Dermis microvascular lymphatic vessel endothelial cell (primary cell): ENCODE results near the gene UQCR11. TPM values are rescaled to one million over a fixed set of nuclear protein-coding genes. Genes with fewer than 3 reads are reported as not detected.

ENCODE experiments used
- DNase-seq, 2 donors: peaks; one replicate each; pipeline versions ENCODE4 v3.0.0 to v3.0.0-alpha.2; 2010; ENCODE audit warnings: low read depth in 2 of 2
- total RNA-seq: library from RNA; depleted of rRNA; stranded (reverse); fragments of >200 nt; gene quantifications from 2 replicates; pipeline ENCODE4 v1.2.1, GENCODE V29; 2014

Gene UQCR11
- total RNA-seq, 1 donor from 2014 or later, result 82.4 TPM

- DNase-seq, result peak; percentile 75 to 90
Measured at GRCh38 chr19:1592024-1592754, 13.1 kb downstream of the UQCR11 start.

DNA sequence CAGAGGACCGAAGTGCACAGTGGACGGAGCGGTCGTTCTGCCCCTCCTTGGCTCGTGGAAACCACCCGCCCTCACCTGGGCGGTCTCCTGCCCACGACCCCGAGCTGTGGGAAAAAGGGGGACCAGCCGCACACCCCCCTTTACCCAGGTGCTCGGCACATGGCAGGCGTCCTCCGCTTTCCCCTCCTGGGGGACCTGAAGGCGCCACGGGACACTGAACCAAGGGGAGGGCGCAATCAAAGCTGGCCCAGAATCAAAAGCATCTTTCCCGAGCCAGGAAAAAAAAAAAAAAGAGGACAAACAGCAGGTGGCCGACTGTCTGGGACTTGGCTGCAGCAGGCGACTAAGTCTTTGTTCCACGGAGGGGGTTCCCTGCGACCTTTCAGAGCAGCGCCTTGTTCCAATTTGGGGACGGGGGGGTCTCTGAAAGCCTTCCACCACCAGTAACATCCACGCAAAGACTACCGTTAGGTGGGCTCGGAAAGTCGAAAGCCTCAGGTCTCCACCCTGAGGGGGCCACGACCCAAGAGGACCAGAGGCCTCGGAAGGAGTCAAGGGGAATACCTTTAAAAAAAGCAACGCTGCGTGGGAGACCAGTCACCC is 13.7 kb downstream of the UQCR11 start:
- DNase-seq, result peak in 1 of 2 donors; percentile 45

DNA sequence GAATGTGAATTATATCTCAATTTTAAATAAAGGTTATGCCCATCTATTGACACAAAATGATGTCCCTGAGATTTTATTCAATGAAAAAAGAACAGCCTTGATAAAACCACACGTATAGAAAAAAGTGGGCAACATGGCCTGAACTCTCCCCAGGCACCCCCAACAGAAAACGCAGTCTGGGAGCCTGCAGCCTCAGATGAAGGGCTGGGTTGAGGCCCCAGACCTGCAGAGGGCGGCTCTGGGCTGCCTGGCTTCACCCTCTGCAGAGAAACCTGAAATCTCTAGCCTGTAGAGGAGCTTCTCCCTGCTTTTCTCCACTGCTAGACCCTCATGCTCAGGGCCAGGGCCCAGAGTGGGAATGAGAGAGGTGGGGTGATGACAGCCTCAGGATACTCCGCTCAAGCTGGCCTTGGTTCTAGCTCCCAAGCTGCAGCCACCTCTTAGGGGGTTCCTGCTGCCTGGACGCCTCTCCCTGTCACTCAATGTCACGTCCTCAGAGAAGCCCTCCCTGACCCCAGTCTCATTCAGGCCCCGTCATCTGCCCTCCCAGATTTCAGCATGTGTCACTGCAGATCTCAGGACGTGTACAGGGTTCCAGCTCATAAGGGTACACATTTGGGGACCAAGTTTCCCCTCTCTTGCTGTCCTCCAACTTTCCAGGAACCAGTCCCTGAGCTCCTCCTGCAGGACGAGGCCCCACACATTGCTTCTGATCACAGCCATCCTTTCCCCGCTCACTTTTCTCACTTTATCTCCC is 14.4 kb downstream of the UQCR11 start:
- DNase-seq, result peak in 1 of 2 donors; percentile 23

DNA sequence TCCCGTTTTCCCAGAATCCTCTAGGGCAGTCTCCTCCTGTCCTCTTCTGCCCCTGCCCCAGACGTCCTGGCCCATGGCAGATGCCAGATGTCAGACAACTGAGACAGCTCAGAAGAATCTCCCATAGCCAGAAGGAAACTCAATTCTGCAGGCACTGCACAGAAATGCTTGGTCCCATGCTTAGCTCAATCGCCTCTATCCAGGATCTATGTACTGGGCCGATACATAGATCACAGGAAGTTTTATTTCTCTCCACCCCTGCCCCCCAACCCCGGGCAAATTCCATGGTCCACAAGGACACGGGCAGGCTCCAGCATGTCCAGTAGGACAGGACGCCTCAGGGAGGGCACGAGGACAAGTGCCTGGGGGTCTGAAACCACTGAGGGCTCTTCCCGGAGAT is 17.4 kb downstream of the UQCR11 start:
- DNase-seq, result no peak

GRCh38 chr19:1585243-1585580 is 20.1 kb downstream of the UQCR11 start:
- DNase-seq, result no peak

- no peak for DNase-seq
Measured at GRCh38 chr19:1584500-1585242, 20.6 kb downstream of the UQCR11 start.

DNA sequence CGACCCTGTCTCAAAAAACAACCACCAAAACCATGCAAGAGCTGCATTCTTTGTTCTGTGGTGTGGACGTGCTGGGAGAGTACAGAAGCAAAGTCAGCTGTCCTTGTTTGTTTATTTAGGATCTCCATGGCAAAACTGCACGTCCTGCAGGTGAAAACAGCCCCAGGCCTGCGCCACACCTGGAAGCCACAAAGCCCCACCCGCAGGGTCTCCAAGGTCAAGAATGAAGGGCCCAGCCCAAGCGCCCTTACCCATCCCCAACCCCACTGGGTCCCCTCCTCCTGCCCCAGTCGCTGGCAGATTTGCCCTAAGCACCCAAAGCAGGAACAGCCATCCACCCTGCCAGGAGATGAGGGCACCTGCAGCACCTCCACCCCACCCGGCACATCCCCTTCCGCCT is 23.1 kb downstream of the UQCR11 start:
- DNase-seq, result no peak

GRCh38 chr19:1580957-1581356 is 24.3 kb downstream of the UQCR11 start:
- DNase-seq, result no peak

- DNase-seq, result no peak
Measured at GRCh38 chr19:1580382-1580781, 24.9 kb downstream of the UQCR11 start.

DNA sequence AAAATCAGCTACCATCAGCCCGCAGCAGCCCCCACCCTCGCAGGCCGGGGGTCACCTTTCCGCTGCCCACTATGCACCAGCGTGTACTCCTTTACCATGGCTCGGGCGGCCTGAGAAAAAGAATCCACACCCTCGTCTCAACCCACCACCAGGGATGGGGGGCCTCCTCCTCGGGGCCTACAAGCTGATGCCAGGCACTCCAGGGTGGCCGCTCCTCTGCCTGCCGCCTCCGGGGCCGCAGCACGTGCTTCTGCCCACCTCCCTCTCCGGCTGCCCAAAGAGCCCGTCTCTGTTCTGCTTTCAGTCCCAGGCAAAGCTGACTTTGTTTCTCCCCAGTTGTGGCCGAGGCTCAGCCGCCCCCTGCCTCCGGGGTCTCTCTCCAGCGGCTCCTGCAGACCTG is 26.0 kb downstream of the UQCR11 start:
- no peak for DNase-seq

- DNase-seq, result no peak
Measured at GRCh38 chr19:1577929-1578618, 27.2 kb downstream of the UQCR11 start.

GRCh38 chr19:1577090-1577928 is 28.0 kb downstream of the UQCR11 start:
- no peak for DNase-seq

DNA sequence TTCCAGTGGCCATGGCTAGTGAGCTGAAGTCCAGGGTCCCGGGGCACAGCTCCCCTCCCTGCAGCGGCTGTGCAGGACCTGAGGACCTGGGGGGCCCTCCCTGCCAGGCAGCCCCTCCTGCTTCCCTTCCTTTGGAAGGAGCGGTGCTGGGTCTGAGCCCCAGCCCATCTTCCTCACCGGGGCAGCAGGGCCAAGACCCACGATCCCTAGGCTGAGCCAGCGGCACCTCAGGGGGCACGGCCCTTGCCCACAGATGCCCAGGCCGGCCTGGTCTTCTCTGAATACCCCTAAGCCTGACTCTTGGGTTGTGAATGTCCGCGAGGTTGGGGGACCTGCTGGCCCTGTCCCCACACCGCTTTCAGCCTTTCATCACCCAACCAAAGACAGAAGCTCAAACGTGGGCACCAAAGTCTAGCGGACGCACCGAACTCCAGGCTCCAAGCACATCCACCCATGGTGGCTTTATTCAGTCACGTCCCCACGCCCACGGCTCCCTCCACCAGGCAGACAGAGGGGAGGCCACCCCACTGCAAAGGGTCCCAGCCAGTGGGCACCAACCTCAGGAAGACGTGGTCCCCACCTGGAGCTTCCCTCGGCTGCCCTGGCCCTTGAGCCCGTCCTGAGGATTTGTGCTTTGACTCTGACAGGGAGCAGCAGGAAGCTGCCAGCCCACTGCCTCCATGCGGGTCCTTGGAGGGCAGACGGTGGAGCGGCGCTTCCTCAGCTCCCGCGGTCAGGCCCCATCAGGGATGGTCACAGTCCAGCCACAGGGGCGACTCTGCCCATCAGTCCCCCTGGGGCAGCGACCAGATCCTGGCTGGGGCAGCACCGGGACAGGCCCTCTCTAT is 28.8 kb downstream of the UQCR11 start:
- no peak for DNase-seq

DNA sequence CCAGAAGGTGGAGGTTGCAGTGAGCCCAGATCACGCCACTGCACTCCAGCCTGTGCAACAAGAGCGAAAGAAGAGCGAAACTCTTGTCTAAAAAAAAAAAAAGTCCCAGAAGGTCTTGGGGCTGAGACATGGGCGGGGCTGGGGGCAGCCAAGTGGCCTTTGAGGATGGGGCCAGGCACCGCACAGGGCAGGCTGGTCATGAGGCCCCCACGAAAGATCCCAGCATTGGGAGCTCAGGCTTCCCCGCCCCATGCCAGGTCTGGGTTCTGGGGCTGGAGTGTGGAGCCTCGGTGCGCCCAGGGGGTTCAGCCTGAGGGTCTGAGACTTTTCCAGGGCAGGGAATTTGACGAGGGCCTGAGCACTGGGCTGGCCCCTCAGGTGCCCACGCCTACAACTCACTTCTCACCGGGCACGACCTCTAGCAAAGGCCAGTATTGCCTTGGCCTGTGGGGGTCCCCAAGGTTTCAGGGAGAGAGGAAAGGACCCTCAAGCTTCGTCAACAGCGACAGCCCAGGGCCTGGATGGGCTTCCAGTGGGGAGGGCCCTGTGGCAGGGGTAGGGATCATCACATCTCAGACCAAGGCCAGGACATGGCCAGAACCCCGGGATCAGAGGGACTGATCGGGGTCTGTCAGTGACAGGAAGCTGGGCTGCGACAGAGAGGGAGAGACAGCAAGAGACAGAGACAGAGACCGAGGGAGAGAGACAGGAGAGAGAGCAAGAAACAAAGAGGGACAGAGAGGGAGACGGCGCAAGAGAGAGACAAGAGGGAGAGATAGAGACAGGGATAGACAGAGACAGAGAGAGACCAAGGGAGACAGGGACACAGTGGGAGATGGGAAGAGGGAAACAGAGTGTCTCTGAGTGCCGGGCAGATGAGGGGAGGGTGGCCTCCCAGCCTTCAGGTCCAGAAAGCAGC is 29.7 kb downstream of the UQCR11 start:
- DNase-seq, result no peak

GRCh38 chr19:1574354-1575136 is 30.7 kb downstream of the UQCR11 start:
- DNase-seq, result no peak

GRCh38 chr19:1572795-1573194 is 32.5 kb downstream of the UQCR11 start:
- no peak for DNase-seq

GRCh38 chr19:1571358-1571757 is 33.9 kb downstream of the UQCR11 start:
- DNase-seq, result no peak

DNA sequence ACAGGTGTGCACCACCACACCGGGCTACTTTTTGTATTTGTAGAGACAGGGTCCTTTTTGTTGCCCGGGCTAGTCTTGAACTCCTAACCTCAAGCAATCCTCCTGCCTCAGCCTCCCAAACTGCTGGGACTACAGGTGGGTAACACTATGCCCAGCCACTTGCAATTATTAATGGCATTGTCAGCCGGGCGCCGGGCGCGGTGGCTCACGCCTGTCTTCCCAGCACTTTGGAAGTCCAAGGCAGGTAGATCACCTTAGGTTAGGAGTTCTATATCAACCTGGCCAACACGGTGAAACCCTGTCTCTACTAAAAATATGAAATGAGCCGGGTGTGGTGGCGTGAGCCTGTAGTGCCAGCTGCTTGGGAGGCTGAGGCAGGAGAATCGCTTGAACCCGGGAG is 34.4 kb downstream of the UQCR11 start:
- no peak for DNase-seq
